Chondrocyte (in vitro differentiated cells): ENCODE data around the gene NFKB1. TPM values are rescaled to one million over a fixed set of nuclear protein-coding genes. Genes with fewer than 3 reads are reported as not detected.

Experiments
- DNase-seq: peaks from one replicate; pipeline ENCODE4 v3.0.0; 2021; ENCODE audit warnings: mixed read lengths, low spot score
- H3K27ac Mint-ChIP-seq: one replicate; pipeline ENCODE4 v1.8.0; 2021; ENCODE audit warnings: mild to moderate bottlenecking, moderate library complexity, mixed read lengths; ENCODE audit not compliant: unreplicated experiment
- H3K27me3 Mint-ChIP-seq: 2 replicates; pipeline ENCODE4 v1.8.0; 2021; ENCODE audit warnings: low read depth, mixed read lengths
- H3K36me3 Mint-ChIP-seq: 2 replicates; pipeline ENCODE4 v1.8.0; 2021; ENCODE audit warnings: low read depth, mixed read lengths
- H3K4me1 Mint-ChIP-seq: 2 replicates; pipeline ENCODE4 v1.8.0; 2021; ENCODE audit warnings: low read depth, mild to moderate bottlenecking, mixed read lengths
- H3K4me3 Mint-ChIP-seq: one replicate; pipeline ENCODE4 v1.8.0; 2021; ENCODE audit warnings: mild to moderate bottlenecking, moderate library complexity, mixed read lengths; ENCODE audit not compliant: unreplicated experiment
- H3K9me3 Mint-ChIP-seq: 2 replicates; pipeline ENCODE4 v1.8.0; 2021; ENCODE audit warnings: low read depth, mixed read lengths
- CTCF ChIP-seq: fragments of 200-600 bp; sonication (generic); IDR thresholded peaks from 2 replicates; pipeline ENCODE4 v1.5.0; 2021; ENCODE audit warnings: antibody characterized with exemption, mild to moderate bottlenecking, moderate library complexity
- long read RNA-seq: library from polyadenylated mRNA; stranded (forward); transcript quantifications from one replicate; pipeline ENCODE4 v2.0.0, GENCODE V29; 2021
- total RNA-seq: library from RNA; stranded (reverse); gene quantifications from 3 replicates; pipeline ENCODE4 v1.2.1, GENCODE V29; 2021

Gene NFKB1
- total RNA-seq: 21.6 to 24.4 TPM (median 22.2 TPM) in 3 replicates
- long read RNA-seq, full-length matches to known transcripts: 52 of 65 reads
- long read RNA-seq, partial matches to known transcripts: 3 of 65 reads
- long read RNA-seq, other reads (novel, unspliced or antisense): 10 of 65 reads

- Mint-ChIP-seq H3K4me1 (peaks cover 39% of the 10 kb centered on the region), H3K27ac (peak within 1 kb of the TSS; percentile 98), H3K4me3 (peak within 1 kb of the TSS; percentile 96), H3K9me3 (no peaks in the 10 kb centered on the region), H3K27me3 (no peaks in the 10 kb centered on the region), H3K36me3 (no peaks in the 10 kb centered on the region)
- DNase-seq: peak; percentile 72
- TF ChIP-seq CTCF: no peak
Measured at GRCh38 chr4:102500696-102501446, at the start of gene NFKB1. Gene NFKB1, plus strand, starts transcription at chr4:102501359. Its CDS starts 24,160 bp downstream, at chr4:102525519.

GRCh38 chr4:102452854-102453253, 48.3 kb upstream of the NFKB1 start:
- Mint-ChIP-seq H3K9me3 (no peaks in the 10 kb centered on the region), H3K27me3 (peaks cover 4% of the 10 kb centered on the region), H3K4me1 (no peaks in the 10 kb centered on the region), H3K27ac (no peak overlapping the region), H3K36me3 (no peaks in the 10 kb centered on the region), H3K4me3 (no peak overlapping the region)
- no peak for DNase-seq
- TF ChIP-seq CTCF: no peak

- DNase-seq: no peak
- Mint-ChIP-seq H3K4me1 (no peaks in the 10 kb centered on the region), H3K27ac (no peak overlapping the region), H3K27me3 (peaks cover 11% of the 10 kb centered on the region), H3K9me3 (no peaks in the 10 kb centered on the region), H3K4me3 (no peak overlapping the region), H3K36me3 (no peaks in the 10 kb centered on the region)
- TF ChIP-seq CTCF: no peak
Measured at GRCh38 chr4:102453827-102454226, 47.3 kb upstream of the NFKB1 start.

- Mint-ChIP-seq H3K9me3 (no peaks in the 10 kb centered on the region), H3K4me3 (no peak overlapping the region), H3K27ac (no peak overlapping the region), H3K4me1 (no peaks in the 10 kb centered on the region), H3K27me3 (peaks cover 11% of the 10 kb centered on the region), H3K36me3 (no peaks in the 10 kb centered on the region)
- no peak for TF ChIP-seq CTCF
- DNase-seq: no peak
Measured at GRCh38 chr4:102454268-102454667, 46.9 kb upstream of the NFKB1 start.

GRCh38 chr4:102454981-102455685, 46.0 kb upstream of the NFKB1 start:
- Mint-ChIP-seq H3K9me3 (peaks cover 2% of the 10 kb centered on the region), H3K36me3 (peaks cover 2% of the 10 kb centered on the region), H3K27ac (no peak overlapping the region), H3K27me3 (peaks cover 13% of the 10 kb centered on the region), H3K4me3 (no peak overlapping the region), H3K4me1 (no peaks in the 10 kb centered on the region)
- no peak for DNase-seq
- no peak for TF ChIP-seq CTCF
